Stimulated activated effector memory CD8-positive, alpha-beta T cell treated with anti-CD3 and anti-CD28 coated beads, Interleukin-12 subunit alpha, Interleukin-12 subunit beta, amount 100 ng/mL, for 72 hours (primary cell): ENCODE results near the gene PEX11A.

Source experiments
- ATAC-seq: fragments of 150-1000 bp; cut with Tn5 transposase; 2 replicates; pipeline ENCODE4 v1.10.0; 2021
- DNase-seq, 2 donors: peaks; one replicate each; pipeline ENCODE4 v3.0.0; 2021 to 2022; ENCODE audit warnings: low spot score in 2 of 2
- H3K27ac Mint-ChIP-seq: one replicate; pipeline ENCODE4 v1.8.0; 2022; ENCODE audit warnings: mild to moderate bottlenecking, mixed read lengths
- H3K36me3 Mint-ChIP-seq: one replicate; pipeline ENCODE4 v1.8.0; 2022; ENCODE audit warnings: mild to moderate bottlenecking, mixed read lengths
- H3K4me1 Mint-ChIP-seq: one replicate; pipeline ENCODE4 v1.8.0; 2022; ENCODE audit warnings: mixed read lengths
- H3K4me3 Mint-ChIP-seq: one replicate; pipeline ENCODE4 v1.8.0; 2022; ENCODE audit warnings: mild to moderate bottlenecking, mixed read lengths
- H3K9me3 Mint-ChIP-seq: one replicate; pipeline ENCODE4 v1.8.0; 2022; ENCODE audit warnings: mixed read lengths

The PEX11A gene

GRCh38 chr15:89666858-89667705 is 23.5 kb downstream of the PEX11A start:
- H3K4me3 Mint-ChIP-seq: no peak overlapping the region
- H3K9me3 Mint-ChIP-seq: no peaks in the 10 kb centered on the region
- no peaks in the 10 kb centered on the region for H3K36me3 Mint-ChIP-seq
- DNase-seq (no peak), ATAC-seq (no peak)
- no peaks in the 10 kb centered on the region for H3K4me1 Mint-ChIP-seq
- no peak overlapping the region for H3K27ac Mint-ChIP-seq

GRCh38 chr15:89666184-89666857 is 24.2 kb downstream of the PEX11A start:
- Mint-ChIP-seq H3K4me1 (no peaks in the 10 kb centered on the region), H3K4me3 (peak overlapping the region; percentile 34), H3K36me3 (no peaks in the 10 kb centered on the region), H3K9me3 (no peaks in the 10 kb centered on the region), H3K27ac (no peak overlapping the region)
- DNase-seq: no peak
- no peak for ATAC-seq

- Mint-ChIP-seq H3K27ac (no peak overlapping the region), H3K4me3 (peak overlapping the region; percentile 34), H3K9me3 (no peaks in the 10 kb centered on the region), H3K36me3 (no peaks in the 10 kb centered on the region), H3K4me1 (no peaks in the 10 kb centered on the region)
- ATAC-seq (peak; percentile 68), DNase-seq (no peak)
Observed at GRCh38 chr15:89665449-89666181, 24.9 kb downstream of the PEX11A start.

- DNase-seq (no peak), ATAC-seq (no peak)
- Mint-ChIP-seq H3K4me3 (peak overlapping the region; percentile 34), H3K36me3 (no peaks in the 10 kb centered on the region), H3K4me1 (no peaks in the 10 kb centered on the region), H3K9me3 (no peaks in the 10 kb centered on the region), H3K27ac (no peak overlapping the region)
Observed at GRCh38 chr15:89664441-89665350, 25.9 kb downstream of the PEX11A start.

GRCh38 chr15:89662893-89663626 is 27.5 kb downstream of the PEX11A start:
- Mint-ChIP-seq H3K27ac (no peak overlapping the region), H3K9me3 (no peaks in the 10 kb centered on the region), H3K36me3 (no peaks in the 10 kb centered on the region), H3K4me1 (no peaks in the 10 kb centered on the region), H3K4me3 (no peak overlapping the region)
- DNase-seq (no peak), ATAC-seq (no peak)

- Mint-ChIP-seq H3K9me3 (no peaks in the 10 kb centered on the region), H3K4me1 (peaks cover 4% of the 10 kb centered on the region), H3K4me3 (no peak overlapping the region), H3K27ac (no peak overlapping the region), H3K36me3 (no peaks in the 10 kb centered on the region)
- ATAC-seq (no peak), DNase-seq (no peak)
Observed at GRCh38 chr15:89660556-89660955, 30.0 kb downstream of the PEX11A start.

- ATAC-seq (no peak), DNase-seq (no peak)
- Mint-ChIP-seq H3K36me3 (no peaks in the 10 kb centered on the region), H3K4me3 (no peak overlapping the region), H3K27ac (peak overlapping the region; percentile 1), H3K4me1 (peaks cover 12% of the 10 kb centered on the region), H3K9me3 (no peaks in the 10 kb centered on the region)
Observed at GRCh38 chr15:89659295-89659694, 31.3 kb downstream of the PEX11A start.

GRCh38 chr15:89657686-89658200 is 32.8 kb downstream of the PEX11A start:
- no peak for ATAC-seq
- H3K4me3 Mint-ChIP-seq: no peak overlapping the region
- no peak overlapping the region for H3K27ac Mint-ChIP-seq
- H3K36me3 Mint-ChIP-seq: no peaks in the 10 kb centered on the region
- H3K9me3 Mint-ChIP-seq: no peaks in the 10 kb centered on the region
- DNase-seq: no peak
- H3K4me1 Mint-ChIP-seq: peaks cover 14% of the 10 kb centered on the region

DNA sequence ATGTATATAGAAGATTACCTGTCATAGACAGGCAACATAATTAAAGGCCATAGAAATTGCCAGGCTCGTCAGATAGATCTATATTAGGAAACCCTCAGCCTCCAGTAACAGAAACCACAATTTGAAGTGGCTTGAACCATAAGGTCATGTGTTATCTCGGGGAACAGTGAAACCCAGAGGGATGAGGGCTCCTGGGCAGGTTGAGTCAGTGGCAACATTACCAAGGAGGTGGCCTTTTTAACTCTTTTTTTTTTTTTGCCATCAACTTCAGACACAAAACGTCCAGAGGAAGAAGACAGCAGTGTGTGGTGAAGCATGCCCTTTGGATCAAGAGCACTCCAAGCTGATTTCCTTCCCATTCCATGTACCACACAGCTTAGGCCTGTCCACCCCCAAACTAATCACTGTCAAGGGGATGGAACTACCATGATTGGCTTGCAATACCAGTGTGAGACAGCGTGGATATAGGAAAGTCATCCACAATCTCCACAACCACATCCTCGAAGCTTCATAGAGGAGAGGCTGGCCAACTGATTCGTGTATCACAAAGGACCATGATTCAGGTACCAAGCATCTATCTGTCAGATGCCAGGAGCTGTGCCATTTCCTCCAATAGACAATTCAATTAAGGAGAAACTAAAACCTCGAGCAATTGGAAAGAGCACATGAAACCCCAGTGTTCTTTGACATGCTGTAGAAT is 34.3 kb downstream of the PEX11A start:
- Mint-ChIP-seq H3K9me3 (no peaks in the 10 kb centered on the region), H3K4me1 (peaks cover 14% of the 10 kb centered on the region), H3K36me3 (no peaks in the 10 kb centered on the region), H3K4me3 (peak overlapping the region; percentile 61), H3K27ac (no peak overlapping the region)
- ATAC-seq (no peak), DNase-seq (no peak)

GRCh38 chr15:89654847-89655805 is 35.4 kb downstream of the PEX11A start, which contains the start of gene KIF7:
Gene KIF7 (minus strand): TSS chr15:89655467. CDS start chr15:89652930, 2,537 bp downstream.
- H3K27ac Mint-ChIP-seq: no peak within 1 kb of the TSS
- H3K36me3 Mint-ChIP-seq: no peaks in the 10 kb centered on the region
- H3K4me1 Mint-ChIP-seq: peaks cover 14% of the 10 kb centered on the region
- H3K4me3 Mint-ChIP-seq: peak within 1 kb of the TSS; percentile 61
- H3K9me3 Mint-ChIP-seq: no peaks in the 10 kb centered on the region
- ATAC-seq (peak; percentile 65), DNase-seq (no peak)

- peaks cover 14% of the 10 kb centered on the region for H3K4me1 Mint-ChIP-seq
- H3K4me3 Mint-ChIP-seq: peak overlapping the region; percentile 61
- no peak for DNase-seq
- ATAC-seq: no peak
- H3K36me3 Mint-ChIP-seq: no peaks in the 10 kb centered on the region
- no peaks in the 10 kb centered on the region for H3K9me3 Mint-ChIP-seq
- H3K27ac Mint-ChIP-seq: no peak overlapping the region
Observed at GRCh38 chr15:89654301-89654761, 36.2 kb downstream of the PEX11A start.

- H3K36me3 Mint-ChIP-seq: no peaks in the 10 kb centered on the region
- no peak overlapping the region for H3K4me3 Mint-ChIP-seq
- H3K4me1 Mint-ChIP-seq: peaks cover 14% of the 10 kb centered on the region
- H3K9me3 Mint-ChIP-seq: no peaks in the 10 kb centered on the region
- H3K27ac Mint-ChIP-seq: no peak overlapping the region
- no peak for DNase-seq
- no peak for ATAC-seq
Observed at GRCh38 chr15:89653578-89653977, 37.0 kb downstream of the PEX11A start.
